Activated naive CD8-positive, alpha-beta T cell (primary cell): ENCODE data around the gene IL17A.
"Not testable (repeated sequence)": the region's sequence is repeated elsewhere in the genome, so short reads cannot be mapped to it uniquely, and the experiment has no call there.

Experiments
- H3K27ac Mint-ChIP-seq: one replicate; pipeline ENCODE4 v1.8.0; 2021; ENCODE audit warnings: mixed read lengths
- H3K27me3 Mint-ChIP-seq: one replicate; pipeline ENCODE4 v1.8.0; 2021; ENCODE audit warnings: mixed read lengths
- H3K36me3 Mint-ChIP-seq: one replicate; pipeline ENCODE4 v1.8.0; 2021; ENCODE audit warnings: mixed read lengths
- H3K4me1 Mint-ChIP-seq: one replicate; pipeline ENCODE4 v1.8.0; 2021; ENCODE audit warnings: low read depth, mixed read lengths
- H3K4me3 Mint-ChIP-seq: one replicate; pipeline ENCODE4 v1.8.0; 2021; ENCODE audit warnings: mild to moderate bottlenecking, mixed read lengths
- H3K9me3 Mint-ChIP-seq: one replicate; pipeline ENCODE4 v1.8.0; 2021; ENCODE audit warnings: low read depth, mixed read lengths

Gene IL17A

DNA sequence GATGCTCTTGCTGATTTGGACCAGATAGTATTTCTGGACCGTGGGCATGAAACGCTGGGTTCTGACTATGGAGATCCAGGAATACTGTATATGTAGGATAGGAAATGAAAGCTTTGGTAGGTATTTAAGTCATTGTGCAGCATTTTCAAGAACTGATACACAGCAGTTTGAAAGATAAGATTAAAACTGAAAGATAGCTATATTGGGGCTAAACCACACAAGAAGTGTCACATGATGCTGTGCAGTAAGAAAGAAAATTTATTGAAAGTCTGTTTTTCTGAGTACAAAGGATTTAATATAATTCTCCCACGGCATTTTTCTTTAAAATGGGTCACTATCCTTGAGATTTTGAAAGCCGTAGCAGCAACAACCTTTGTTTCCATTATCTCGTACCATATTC lies 305 bp downstream of the IL17A start:
- Mint-ChIP-seq H3K27ac (no peak overlapping the region), H3K36me3 (no peaks in the 10 kb centered on the region), H3K27me3 (peaks cover 16% of the 10 kb centered on the region), H3K4me3 (no peak overlapping the region), H3K4me1 (no peaks in the 10 kb centered on the region), H3K9me3 (no peaks in the 10 kb centered on the region)

DNA sequence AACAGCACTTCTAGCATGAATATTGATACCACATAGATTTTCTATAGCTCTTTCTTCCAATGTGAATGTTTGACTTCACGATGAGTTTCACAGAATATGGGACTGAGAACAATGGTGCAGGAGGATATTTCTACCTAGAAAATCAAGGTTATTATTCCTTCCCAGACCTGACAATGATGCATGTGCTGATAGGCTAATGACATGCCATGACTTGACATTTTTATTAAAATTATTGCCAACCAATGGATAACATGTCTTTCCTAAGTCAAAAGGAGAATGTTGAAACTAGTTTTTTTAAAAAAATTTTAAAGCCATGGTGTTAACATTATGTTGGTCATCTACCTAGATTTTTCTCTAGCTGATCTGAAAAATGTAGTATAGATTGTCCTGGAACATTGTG lies 923 bp downstream of the IL17A start:
- Mint-ChIP-seq H3K9me3 (no peaks in the 10 kb centered on the region), H3K27me3 (peaks cover 16% of the 10 kb centered on the region), H3K4me1 (no peaks in the 10 kb centered on the region), H3K36me3 (no peaks in the 10 kb centered on the region), H3K4me3 (no peak overlapping the region), H3K27ac (no peak overlapping the region)

DNA sequence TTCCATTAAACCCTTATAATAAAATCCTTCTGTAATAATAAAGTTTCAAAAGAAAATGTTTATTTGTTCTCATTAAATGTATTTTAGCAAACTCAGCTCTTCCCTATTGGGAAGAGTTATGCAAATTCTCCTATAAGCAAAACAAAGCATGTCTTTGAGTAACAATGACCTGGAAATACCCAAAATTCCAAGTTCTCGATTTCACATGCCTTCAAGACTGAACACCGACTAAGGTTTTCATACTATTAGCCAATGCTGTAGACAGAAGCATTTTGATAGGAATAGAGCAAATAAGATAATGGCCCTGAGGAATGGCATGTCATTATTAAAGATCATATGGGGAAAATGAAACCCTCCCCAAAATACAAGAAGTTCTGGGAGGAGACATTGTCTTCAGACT lies 3.8 kb downstream of the IL17A start:
- Mint-ChIP-seq H3K36me3 (no peaks in the 10 kb centered on the region), H3K4me3 (no peak overlapping the region), H3K4me1 (no peaks in the 10 kb centered on the region), H3K9me3 (no peaks in the 10 kb centered on the region), H3K27ac (no peak overlapping the region), H3K27me3 (peaks cover 16% of the 10 kb centered on the region)

DNA sequence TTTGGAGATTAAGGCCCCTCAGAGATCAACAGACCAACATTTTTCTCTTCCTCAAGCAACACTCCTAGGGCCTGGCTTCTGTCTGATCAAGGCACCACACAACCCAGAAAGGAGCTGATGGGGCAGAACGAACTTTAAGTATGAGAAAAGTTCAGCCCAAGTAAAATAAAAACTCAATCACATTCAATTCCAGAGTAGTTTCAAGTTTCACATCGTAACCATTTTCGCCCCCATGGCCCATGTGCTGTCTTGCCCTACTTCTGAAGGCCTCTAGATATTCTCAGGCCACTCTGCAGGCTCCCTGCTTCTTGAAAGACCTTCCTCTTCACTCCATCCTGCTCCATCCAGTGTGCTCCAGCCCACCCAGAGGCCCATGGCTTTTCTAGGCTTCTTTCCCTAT lies 4.2 kb downstream of the IL17A start:
- H3K27ac Mint-ChIP-seq = no peak overlapping the region
- no peaks in the 10 kb centered on the region for H3K4me1 Mint-ChIP-seq
- peaks cover 14% of the 10 kb centered on the region for H3K27me3 Mint-ChIP-seq
- H3K9me3 Mint-ChIP-seq = no peaks in the 10 kb centered on the region
- no peak overlapping the region for H3K4me3 Mint-ChIP-seq
- no peaks in the 10 kb centered on the region for H3K36me3 Mint-ChIP-seq

DNA sequence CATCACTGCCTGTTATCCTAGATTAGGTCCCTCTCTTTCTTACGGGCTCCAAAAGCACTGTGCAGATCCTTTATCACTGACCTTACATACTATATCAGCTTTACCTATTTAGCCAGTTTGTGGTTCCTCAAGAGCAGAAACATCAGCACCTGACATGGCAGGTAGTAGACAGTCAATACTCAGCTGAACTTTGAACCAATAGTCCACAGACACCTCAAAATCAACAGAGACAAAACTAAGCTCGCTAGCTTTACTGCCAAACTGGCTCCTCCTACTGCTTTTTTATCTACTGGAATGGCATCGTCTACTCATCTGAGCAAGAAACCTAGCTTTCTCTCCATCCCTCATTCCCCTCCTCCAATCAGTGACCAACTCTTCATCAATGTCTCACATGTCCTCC lies 5.6 kb downstream of the IL17A start:
- Mint-ChIP-seq H3K4me3 (no peak overlapping the region), H3K4me1 (no peaks in the 10 kb centered on the region), H3K9me3 (no peaks in the 10 kb centered on the region), H3K27ac (no peak overlapping the region), H3K27me3 (peaks cover 8% of the 10 kb centered on the region), H3K36me3 (no peaks in the 10 kb centered on the region)

DNA sequence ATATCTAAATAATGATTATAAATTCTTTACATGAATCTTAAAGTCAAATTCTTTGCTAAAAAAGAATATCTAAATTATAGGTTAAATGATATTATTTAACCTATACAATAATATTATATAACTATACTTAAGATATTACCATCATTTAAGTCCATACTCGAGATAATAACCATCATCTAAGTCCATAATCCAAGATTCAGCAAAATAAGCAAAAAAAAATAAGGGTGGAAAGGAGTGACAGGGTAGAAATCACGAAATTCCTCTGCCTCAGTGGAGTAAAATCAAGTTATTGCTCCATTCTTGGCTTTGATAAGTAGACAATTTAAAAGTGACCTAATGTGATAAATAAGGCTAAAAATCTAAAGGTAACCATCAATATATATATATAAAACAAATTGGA lies 9.7 kb downstream of the IL17A start:
- Mint-ChIP-seq H3K4me3 (no peak overlapping the region), H3K4me1 (no peaks in the 10 kb centered on the region), H3K27me3 (no peaks in the 10 kb centered on the region), H3K27ac (no peak overlapping the region), H3K36me3 (peaks cover 3% of the 10 kb centered on the region), H3K9me3 (peaks cover 4% of the 10 kb centered on the region)

DNA sequence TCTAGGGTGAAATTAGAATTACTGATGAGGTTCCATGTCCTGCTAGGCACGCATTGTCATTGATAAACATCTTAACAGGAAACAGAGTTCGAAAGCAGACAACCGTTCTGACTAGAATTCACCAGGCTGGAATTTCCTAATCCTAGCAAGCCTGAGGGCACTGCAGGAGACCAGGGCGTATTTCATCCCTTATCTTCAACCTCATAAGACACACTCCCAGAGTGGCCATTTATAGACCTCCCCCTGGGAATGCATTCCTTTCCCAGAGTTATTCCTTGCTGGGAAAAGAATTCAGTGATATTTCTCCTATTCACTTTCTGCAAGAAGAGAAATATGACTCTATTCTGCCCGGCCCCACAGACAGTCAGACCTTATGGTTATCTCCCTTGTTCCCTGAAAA lies 13.9 kb downstream of the IL17A start:
- not testable (repeated sequence) for H3K4me1 Mint-ChIP-seq, H3K27me3 Mint-ChIP-seq, H3K9me3 Mint-ChIP-seq, H3K36me3 Mint-ChIP-seq, H3K27ac Mint-ChIP-seq, H3K4me3 Mint-ChIP-seq

DNA sequence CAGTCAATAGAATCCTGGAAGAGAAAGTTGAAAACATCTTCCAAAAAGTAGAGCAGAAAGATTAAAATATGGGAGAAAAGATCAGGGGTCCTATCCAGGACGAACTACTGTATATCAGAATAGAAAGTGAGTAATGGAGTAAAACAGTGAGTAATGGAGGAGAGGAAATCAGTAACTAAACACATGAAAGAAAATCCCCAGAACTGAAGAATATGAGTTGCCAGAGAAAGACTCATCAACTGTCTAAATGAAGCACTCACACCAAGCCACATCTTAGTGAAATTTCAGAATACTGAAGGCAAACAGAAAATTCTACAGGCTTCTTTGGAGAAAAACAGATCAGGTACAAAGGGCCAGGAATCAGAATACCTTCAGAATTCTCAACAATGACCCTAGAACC lies 14.9 kb downstream of the IL17A start:
- peak overlapping the region; percentile 30 for H3K27ac Mint-ChIP-seq
- peaks cover 3% of the 10 kb centered on the region for H3K36me3 Mint-ChIP-seq
- peaks cover 4% of the 10 kb centered on the region for H3K9me3 Mint-ChIP-seq
- H3K4me1 Mint-ChIP-seq = no peaks in the 10 kb centered on the region
- H3K27me3 Mint-ChIP-seq = peaks cover 5% of the 10 kb centered on the region
- H3K4me3 Mint-ChIP-seq = no peak overlapping the region

DNA sequence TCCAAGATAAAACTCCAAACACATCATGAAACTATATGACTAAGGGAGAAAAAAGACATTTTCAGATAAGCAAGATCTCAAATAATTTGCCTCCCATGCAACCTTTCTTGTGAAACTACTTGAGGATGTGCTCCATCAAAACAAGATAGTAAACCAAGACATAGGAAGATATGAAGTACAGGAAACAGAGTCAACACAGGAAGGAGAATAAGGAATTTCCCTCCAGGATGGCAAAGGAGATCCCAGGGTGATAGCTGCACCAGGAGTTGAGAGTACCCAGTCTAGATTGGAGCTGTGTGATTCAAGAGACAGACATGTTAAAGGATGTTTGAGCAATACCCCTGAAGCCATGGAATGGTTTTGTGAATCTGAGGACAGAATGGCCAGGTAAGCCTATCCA lies 15.3 kb downstream of the IL17A start:
- peak overlapping the region; percentile 30 for H3K27ac Mint-ChIP-seq
- peaks cover 4% of the 10 kb centered on the region for H3K9me3 Mint-ChIP-seq
- H3K27me3 Mint-ChIP-seq = peaks cover 5% of the 10 kb centered on the region
- H3K4me1 Mint-ChIP-seq = no peaks in the 10 kb centered on the region
- H3K36me3 Mint-ChIP-seq = peaks cover 3% of the 10 kb centered on the region
- H3K4me3 Mint-ChIP-seq = no peak overlapping the region

DNA sequence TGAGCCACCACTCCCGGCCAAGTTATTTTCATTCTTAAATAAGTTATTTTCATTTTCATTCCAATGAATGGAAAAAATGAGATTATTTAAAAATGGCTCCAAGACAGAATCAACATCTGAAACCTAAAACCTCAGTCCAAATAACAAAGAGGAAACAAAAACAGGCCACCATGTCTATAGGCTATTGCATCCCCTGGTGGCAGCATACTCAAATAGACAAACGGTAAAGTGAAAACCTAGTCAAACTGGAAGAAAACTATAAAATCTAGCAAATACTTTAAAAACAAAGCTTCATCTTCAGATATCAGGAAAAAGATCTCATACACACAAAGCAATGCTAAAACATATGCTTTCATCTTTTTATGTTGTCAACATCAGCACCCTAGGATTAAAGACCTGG lies 20.9 kb downstream of the IL17A start:
- peaks cover 5% of the 10 kb centered on the region for H3K27me3 Mint-ChIP-seq
- no peak overlapping the region for H3K4me3 Mint-ChIP-seq
- no peaks in the 10 kb centered on the region for H3K36me3 Mint-ChIP-seq
- H3K9me3 Mint-ChIP-seq = no peaks in the 10 kb centered on the region
- H3K27ac Mint-ChIP-seq = no peak overlapping the region
- H3K4me1 Mint-ChIP-seq = no peaks in the 10 kb centered on the region

DNA sequence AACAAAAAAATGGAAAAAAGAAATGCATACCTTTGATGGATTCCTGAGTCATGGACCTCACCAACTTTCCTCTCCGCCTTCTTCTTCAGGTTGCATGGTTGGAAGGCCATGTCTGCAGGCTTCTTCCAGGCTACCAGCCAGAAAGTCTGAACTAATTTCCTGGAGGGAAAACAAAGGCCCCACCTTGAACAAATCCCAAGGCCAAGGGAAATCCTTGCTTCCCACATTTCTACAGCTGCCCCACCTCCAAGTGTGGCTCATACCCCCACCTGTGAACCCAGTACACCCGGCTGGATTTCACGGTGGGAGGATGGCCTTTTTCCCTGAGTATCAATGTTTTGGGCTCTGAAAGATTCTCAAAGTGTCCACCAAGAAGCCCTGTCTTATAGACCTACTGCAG lies 22.4 kb downstream of the IL17A start:
- Mint-ChIP-seq H3K4me3 (no peak overlapping the region), H3K9me3 (no peaks in the 10 kb centered on the region), H3K4me1 (peaks cover 3% of the 10 kb centered on the region), H3K27ac (no peak overlapping the region), H3K27me3 (peaks cover 4% of the 10 kb centered on the region), H3K36me3 (no peaks in the 10 kb centered on the region)

DNA sequence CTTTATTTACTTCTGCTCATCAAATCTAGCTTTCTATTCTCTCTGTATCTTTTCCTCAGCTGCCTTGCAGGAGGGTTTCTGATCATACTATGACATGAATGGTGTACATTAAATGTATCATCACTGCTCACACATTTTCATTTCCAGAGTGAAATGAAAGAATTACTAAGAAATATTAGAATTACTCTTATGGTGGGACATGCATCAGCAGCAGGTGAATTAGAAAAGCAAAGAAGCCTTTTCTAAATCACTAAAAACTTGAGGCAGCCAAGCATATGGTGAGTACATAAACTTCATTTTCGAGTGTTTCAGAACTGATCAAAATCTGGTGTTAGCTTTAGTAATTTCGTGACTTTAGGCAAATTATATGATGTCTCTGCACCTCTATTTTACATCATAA lies 23.6 kb downstream of the IL17A start:
- Mint-ChIP-seq H3K9me3 (no peaks in the 10 kb centered on the region), H3K27ac (no peak overlapping the region), H3K4me1 (peaks cover 3% of the 10 kb centered on the region), H3K36me3 (no peaks in the 10 kb centered on the region), H3K4me3 (no peak overlapping the region), H3K27me3 (peaks cover 4% of the 10 kb centered on the region)

DNA sequence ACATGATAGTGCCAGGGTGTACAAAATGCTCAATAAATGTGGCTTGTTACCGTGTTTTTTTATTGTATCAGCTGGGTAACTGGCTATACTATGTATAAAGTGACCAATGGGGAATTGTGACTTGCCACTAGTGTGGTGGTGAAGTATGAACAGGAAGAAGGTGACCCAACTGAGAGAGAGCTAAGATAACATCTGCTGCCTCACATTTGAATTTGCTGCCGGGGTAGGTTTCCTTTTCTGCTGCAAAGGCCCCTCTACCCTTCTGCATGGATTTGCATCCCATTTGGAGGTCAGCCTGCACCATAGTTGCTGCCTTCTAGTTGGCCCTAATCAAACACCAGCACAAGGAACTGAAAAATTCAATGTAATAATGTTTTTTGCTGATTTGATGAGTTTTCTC lies 24.1 kb downstream of the IL17A start:
- H3K36me3 Mint-ChIP-seq = no peaks in the 10 kb centered on the region
- H3K4me3 Mint-ChIP-seq = no peak overlapping the region
- no peak overlapping the region for H3K27ac Mint-ChIP-seq
- H3K27me3 Mint-ChIP-seq = peaks cover 4% of the 10 kb centered on the region
- H3K9me3 Mint-ChIP-seq = no peaks in the 10 kb centered on the region
- H3K4me1 Mint-ChIP-seq = peaks cover 3% of the 10 kb centered on the region

DNA sequence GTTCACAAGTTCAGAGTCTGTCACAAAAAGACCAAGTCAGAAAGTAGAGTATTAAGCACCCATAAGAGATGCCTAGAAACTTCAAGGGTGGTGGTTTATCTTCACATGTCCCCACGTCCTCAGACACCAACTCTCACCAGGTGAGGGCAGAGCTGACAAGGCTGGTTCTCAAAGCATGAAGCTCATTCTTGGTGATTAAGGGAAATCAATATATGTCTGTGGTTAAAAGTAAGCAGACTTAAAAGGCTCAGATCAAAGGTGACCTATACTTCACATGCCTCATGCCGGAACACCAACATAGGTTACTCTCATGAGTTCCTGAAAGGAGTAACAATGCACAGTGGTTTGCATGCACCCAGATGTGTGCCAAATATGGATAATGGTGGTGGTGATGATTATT lies 27.0 kb downstream of the IL17A start:
- no peaks in the 10 kb centered on the region for H3K27me3 Mint-ChIP-seq
- no peak overlapping the region for H3K4me3 Mint-ChIP-seq
- no peaks in the 10 kb centered on the region for H3K9me3 Mint-ChIP-seq
- no peaks in the 10 kb centered on the region for H3K36me3 Mint-ChIP-seq
- peaks cover 3% of the 10 kb centered on the region for H3K4me1 Mint-ChIP-seq
- H3K27ac Mint-ChIP-seq = no peak overlapping the region

DNA sequence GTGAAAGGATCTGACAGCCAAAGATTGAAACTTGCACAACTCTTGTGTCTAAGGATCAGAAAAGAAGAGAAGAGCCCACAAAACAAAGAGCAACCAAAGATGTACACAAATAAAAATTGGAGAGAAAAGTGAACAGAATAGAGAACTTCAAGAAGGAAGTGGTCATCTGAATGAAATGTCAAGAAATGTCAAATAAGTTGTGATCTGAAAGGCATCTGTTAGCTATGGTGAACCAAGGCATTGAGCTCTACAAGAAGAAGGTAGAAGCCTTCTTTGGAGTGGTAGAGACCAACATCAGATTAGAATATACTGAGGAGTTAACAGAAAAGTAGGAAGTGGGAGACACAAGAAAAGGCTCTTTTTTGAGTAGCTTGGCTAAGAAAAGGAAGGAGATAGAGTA lies 29.6 kb downstream of the IL17A start:
- Mint-ChIP-seq H3K9me3 (no peaks in the 10 kb centered on the region), H3K27me3 (no peaks in the 10 kb centered on the region), H3K36me3 (no peaks in the 10 kb centered on the region), H3K27ac (no peak overlapping the region), H3K4me3 (no peak overlapping the region), H3K4me1 (peaks cover 3% of the 10 kb centered on the region)

DNA sequence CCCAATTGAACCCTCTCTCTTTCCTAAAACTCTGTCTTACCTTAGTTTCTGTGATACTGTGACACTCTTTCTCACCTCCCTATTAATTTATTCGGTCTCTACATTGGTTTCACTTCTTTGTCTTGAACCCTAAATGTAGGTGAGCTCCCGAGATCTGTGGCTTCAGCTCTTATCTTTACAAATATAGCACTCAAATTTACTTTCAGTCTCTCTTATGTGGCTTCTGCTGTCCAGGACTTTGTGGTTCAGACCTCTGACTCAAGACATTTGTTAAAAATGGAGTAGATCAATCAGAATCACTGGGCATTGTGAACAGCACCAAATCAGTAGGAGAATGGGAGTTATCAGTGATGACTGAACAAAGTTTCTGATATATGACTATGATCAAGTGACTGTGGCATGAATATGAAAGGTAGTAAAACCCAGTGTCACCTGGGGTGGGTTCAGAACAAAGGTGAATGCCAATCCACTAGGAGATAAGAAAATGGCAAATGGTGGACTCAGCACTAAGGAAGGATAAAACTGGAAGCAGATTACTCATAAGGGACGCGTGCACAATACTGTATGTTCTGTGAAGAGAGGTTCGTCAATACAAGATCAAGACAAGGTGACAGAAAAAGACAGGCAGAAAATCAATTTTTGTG lies 30.9 kb downstream of the IL17A start:
- Mint-ChIP-seq H3K27me3 (no peaks in the 10 kb centered on the region), H3K9me3 (no peaks in the 10 kb centered on the region), H3K4me1 (peaks cover 11% of the 10 kb centered on the region), H3K4me3 (no peak overlapping the region), H3K27ac (no peak overlapping the region), H3K36me3 (no peaks in the 10 kb centered on the region)
